Stimulated activated CD8-positive, alpha-beta memory T cell treated with anti-CD3 and anti-CD28 coated beads, Interleukin-15, amount 100 ng/mL, for 4 hours (primary cell): ENCODE results near the gene CRCP.
"Not testable (repeated sequence)": the region's sequence is repeated elsewhere in the genome, so short reads cannot be mapped to it uniquely, and the experiment has no call there.

Experiments
- DNase-seq, 2 donors: peaks; one replicate each; pipeline ENCODE4 v3.0.0-alpha.2; 2020; ENCODE audit warnings: low read depth in 2 of 2

Gene CRCP

GRCh38 chr7:66152371-66153191 is 37.9 kb downstream of the CRCP start:
- no peak for DNase-seq

- DNase-seq: no peak
These were observed 39.0 kb downstream of the CRCP start for GRCh38 chr7:66153691-66154090.

GRCh38 chr7:66156035-66156434 is 41.4 kb downstream of the CRCP start:
- not testable (repeated sequence) for DNase-seq

- DNase-seq: no peak
These were observed 42.4 kb downstream of the CRCP start for GRCh38 chr7:66157060-66157459.

- DNase-seq: no peak
These were observed 48.0 kb downstream of the CRCP start for GRCh38 chr7:66162622-66163021.

GRCh38 chr7:66163186-66163610 is 48.6 kb downstream of the CRCP start:
- no peak for DNase-seq

- no peak for DNase-seq
These were observed 49.7 kb downstream of the CRCP start for GRCh38 chr7:66164356-66164755.

- no peak for DNase-seq
These were observed 53.2 kb downstream of the CRCP start for GRCh38 chr7:66167773-66168387.

- no peak for DNase-seq
These were observed 55.0 kb downstream of the CRCP start for GRCh38 chr7:66169616-66170015.

GRCh38 chr7:66170309-66171231 is 55.9 kb downstream of the CRCP start:
- DNase-seq: no peak

- not testable (repeated sequence) for DNase-seq
These were observed 58.1 kb downstream of the CRCP start for GRCh38 chr7:66172536-66173401.

GRCh38 chr7:66173856-66174255 is 59.2 kb downstream of the CRCP start:
- no peak for DNase-seq

GRCh38 chr7:66175006-66175405 is 60.4 kb downstream of the CRCP start:
- DNase-seq: not testable (repeated sequence)

- no peak for DNase-seq
These were observed 62.3 kb downstream of the CRCP start for GRCh38 chr7:66176914-66177313.

GRCh38 chr7:66178258-66178657 is 63.6 kb downstream of the CRCP start:
- no peak for DNase-seq

GRCh38 chr7:66181329-66181728 is 66.7 kb downstream of the CRCP start:
- no peak for DNase-seq

- DNase-seq: no peak
These were observed 67.2 kb downstream of the CRCP start for GRCh38 chr7:66181845-66182244.

- DNase-seq: no peak
These were observed 68.3 kb downstream of the CRCP start for GRCh38 chr7:66182920-66183319.

- DNase-seq: no peak
These were observed 69.1 kb downstream of the CRCP start for GRCh38 chr7:66183700-66184099.

- no peak for DNase-seq
These were observed 71.1 kb downstream of the CRCP start for GRCh38 chr7:66185680-66186187.

- no peak for DNase-seq
These were observed 72.3 kb downstream of the CRCP start for GRCh38 chr7:66186991-66187390.
